ENCODE results near the gene PCDH9. TPM values are rescaled to one million over a fixed set of nuclear protein-coding genes. Genes with fewer than 3 reads are reported as not detected.

The PCDH9 gene
- total RNA-seq, 1 experiment from 2014 or later: 0.11 TPM

DNA sequence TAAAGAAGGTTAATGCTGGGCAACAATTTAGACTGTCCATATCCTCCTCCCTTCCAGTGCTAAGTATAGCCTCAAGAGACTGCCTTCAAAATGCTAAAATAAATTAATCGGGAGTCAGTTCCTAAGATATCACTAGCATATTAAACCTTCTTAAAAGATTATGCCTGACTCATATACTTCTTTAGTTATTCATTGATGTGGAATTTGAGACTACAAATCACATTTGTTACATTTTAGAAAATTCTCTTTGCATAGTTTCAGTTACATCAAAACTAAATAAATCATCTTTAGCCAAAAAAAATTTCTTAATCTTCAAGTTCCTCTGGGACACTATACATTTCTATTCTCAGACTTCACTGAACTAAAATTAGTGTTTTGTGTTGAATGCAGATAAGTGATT lies 769.1 kb downstream of the PCDH9 start:
- intact Hi-C loops (cut with micrococcal nuclease; ENCODE audit: unreplicated experiment): no loop called here
- Histone ChIP-seq H3K36me3 (ENCODE audit: control insufficient read depth, insufficient read depth, low read length) (no peaks in the 10 kb centered on the region), H3K4me1 (no peaks in the 10 kb centered on the region), H3K9me3 (no peaks in the 10 kb centered on the region), H3K4me3 (ENCODE audit: low read depth, low read length) (no peak overlapping the region), H3K27me3 (replicated peaks; ENCODE audit: control insufficient read depth, insufficient read depth, low read length) (no peaks in the 10 kb centered on the region)
- peaks cover 5% of the 10 kb centered on the region for H3K27me3 Mint-ChIP-seq (ENCODE audit: insufficient read depth, unreplicated experiment)
- ChIA-PET CTCF (no interaction called here), POLR2A (no interaction called here)
- no peaks in the 10 kb centered on the region for H3K4me1 Mint-ChIP-seq (ENCODE audit: low read depth, unreplicated experiment)
- no peaks in the 10 kb centered on the region for H3K36me3 Mint-ChIP-seq (ENCODE audit: insufficient read depth, unreplicated experiment)
- no peak overlapping the region for H3K4me3 Mint-ChIP-seq (ENCODE audit: unreplicated experiment)
- DNase-seq: no peak
- TF ChIP-seq, protein P1, sequence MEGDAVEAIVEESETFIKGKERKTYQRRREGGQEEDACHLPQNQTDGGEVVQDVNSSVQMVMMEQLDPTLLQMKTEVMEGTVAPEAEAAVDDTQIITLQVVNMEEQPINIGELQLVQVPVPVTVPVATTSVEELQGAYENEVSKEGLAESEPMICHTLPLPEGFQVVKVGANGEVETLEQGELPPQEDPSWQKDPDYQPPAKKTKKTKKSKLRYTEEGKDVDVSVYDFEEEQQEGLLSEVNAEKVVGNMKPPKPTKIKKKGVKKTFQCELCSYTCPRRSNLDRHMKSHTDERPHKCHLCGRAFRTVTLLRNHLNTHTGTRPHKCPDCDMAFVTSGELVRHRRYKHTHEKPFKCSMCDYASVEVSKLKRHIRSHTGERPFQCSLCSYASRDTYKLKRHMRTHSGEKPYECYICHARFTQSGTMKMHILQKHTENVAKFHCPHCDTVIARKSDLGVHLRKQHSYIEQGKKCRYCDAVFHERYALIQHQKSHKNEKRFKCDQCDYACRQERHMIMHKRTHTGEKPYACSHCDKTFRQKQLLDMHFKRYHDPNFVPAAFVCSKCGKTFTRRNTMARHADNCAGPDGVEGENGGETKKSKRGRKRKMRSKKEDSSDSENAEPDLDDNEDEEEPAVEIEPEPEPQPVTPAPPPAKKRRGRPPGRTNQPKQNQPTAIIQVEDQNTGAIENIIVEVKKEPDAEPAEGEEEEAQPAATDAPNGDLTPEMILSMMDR (IDR thresholded peaks at IDR 0.05; ENCODE audit: insufficient read depth in 1 of 2, low read depth in 1 of 2, low read length in 1 of 2, severe bottlenecking in 1 of 2, unreplicated experiment in 1 of 2): no peak
- no TSS peak for BruUV-seq (replicated peaks)
- H3K9me3 Mint-ChIP-seq (ENCODE audit: unreplicated experiment): no peaks in the 10 kb centered on the region
- no peak overlapping the region for H3K27ac Mint-ChIP-seq (ENCODE audit: unreplicated experiment)

DNA sequence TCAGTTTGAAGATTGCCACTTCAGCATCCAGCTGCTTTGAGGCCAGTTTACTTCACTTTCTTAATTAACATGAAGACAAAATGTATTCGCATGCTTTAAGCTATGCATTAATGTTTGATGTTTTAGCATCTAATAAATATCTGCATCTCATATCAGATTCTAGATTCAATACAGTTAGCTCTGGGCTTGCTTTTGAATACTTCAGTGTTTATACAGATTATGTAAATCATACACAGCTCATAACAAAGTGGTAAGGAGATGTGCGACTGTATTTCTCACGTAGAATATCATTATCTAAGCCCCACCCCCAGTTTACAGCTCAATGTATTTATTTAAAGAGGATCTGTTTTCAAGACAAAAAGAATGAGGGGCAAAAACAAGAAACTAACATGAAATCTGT lies 770.5 kb downstream of the PCDH9 start:
- Mint-ChIP-seq H3K27ac (ENCODE audit: unreplicated experiment) (no peak overlapping the region), H3K36me3 (ENCODE audit: insufficient read depth, unreplicated experiment) (no peaks in the 10 kb centered on the region), H3K4me3 (ENCODE audit: unreplicated experiment) (no peak overlapping the region), H3K27me3 (ENCODE audit: insufficient read depth, unreplicated experiment) (peaks cover 5% of the 10 kb centered on the region), H3K4me1 (ENCODE audit: low read depth, unreplicated experiment) (no peaks in the 10 kb centered on the region), H3K9me3 (ENCODE audit: unreplicated experiment) (no peaks in the 10 kb centered on the region)
- no TSS peak for BruUV-seq (replicated peaks)
- H3K27me3 ChIP-seq (replicated peaks; ENCODE audit: control insufficient read depth, insufficient read depth, low read length): no peaks in the 10 kb centered on the region
- no peaks in the 10 kb centered on the region for H3K36me3 ChIP-seq (ENCODE audit: control insufficient read depth, insufficient read depth, low read length)
- no peaks in the 10 kb centered on the region for H3K4me1 ChIP-seq
- intact Hi-C loops (cut with micrococcal nuclease; ENCODE audit: unreplicated experiment): no loop called here
- DNase-seq: no peak
- H3K9me3 ChIP-seq: no peaks in the 10 kb centered on the region
- no peak overlapping the region for H3K4me3 ChIP-seq (ENCODE audit: low read depth, low read length)
- ChIA-PET CTCF (no interaction called here), POLR2A (no interaction called here)
- TF ChIP-seq, protein P1 (IDR thresholded peaks at IDR 0.05; ENCODE audit: insufficient read depth in 1 of 2, low read depth in 1 of 2, low read length in 1 of 2, severe bottlenecking in 1 of 2, unreplicated experiment in 1 of 2): no peak

DNA sequence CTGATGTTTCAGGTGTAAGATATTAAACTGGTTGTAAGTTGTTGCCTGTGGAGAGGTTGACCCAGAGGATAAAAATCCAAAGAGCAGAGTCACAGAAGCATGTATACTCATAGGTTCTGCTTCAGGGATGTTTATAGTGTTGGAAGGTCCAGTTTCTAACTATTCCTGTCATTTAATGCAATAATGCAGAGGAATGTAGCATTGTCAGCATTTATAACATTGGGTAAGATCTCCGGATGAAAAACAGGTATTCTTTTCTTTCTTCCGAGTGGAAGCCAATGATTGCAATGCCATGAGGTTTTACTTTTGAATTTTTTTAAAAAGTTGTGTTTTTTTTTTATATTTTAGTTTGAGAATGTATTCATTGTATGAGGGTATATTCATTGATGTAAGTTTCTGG lies 771.0 kb downstream of the PCDH9 start:
- H3K27me3 Mint-ChIP-seq (ENCODE audit: insufficient read depth, unreplicated experiment): peaks cover 5% of the 10 kb centered on the region
- no peak overlapping the region for H3K27ac Mint-ChIP-seq (ENCODE audit: unreplicated experiment)
- H3K4me1 ChIP-seq: no peaks in the 10 kb centered on the region
- H3K4me3 Mint-ChIP-seq (ENCODE audit: unreplicated experiment): no peak overlapping the region
- no peaks in the 10 kb centered on the region for H3K9me3 Mint-ChIP-seq (ENCODE audit: unreplicated experiment)
- no peaks in the 10 kb centered on the region for H3K36me3 ChIP-seq (ENCODE audit: control insufficient read depth, insufficient read depth, low read length)
- BruUV-seq (replicated peaks): no TSS peak
- H3K4me1 Mint-ChIP-seq (ENCODE audit: low read depth, unreplicated experiment): no peaks in the 10 kb centered on the region
- DNase-seq: no peak
- POLR2A ChIA-PET: no interaction called here
- H3K36me3 Mint-ChIP-seq (ENCODE audit: insufficient read depth, unreplicated experiment): no peaks in the 10 kb centered on the region
- TF ChIP-seq, protein P1 (IDR thresholded peaks at IDR 0.05; ENCODE audit: insufficient read depth in 1 of 2, low read depth in 1 of 2, low read length in 1 of 2, severe bottlenecking in 1 of 2, unreplicated experiment in 1 of 2): no peak
- no peak overlapping the region for H3K4me3 ChIP-seq (ENCODE audit: low read depth, low read length)
- CTCF ChIA-PET: no interaction called here
- no peaks in the 10 kb centered on the region for H3K27me3 ChIP-seq (replicated peaks; ENCODE audit: control insufficient read depth, insufficient read depth, low read length)
- no peaks in the 10 kb centered on the region for H3K9me3 ChIP-seq
- intact Hi-C loops (cut with micrococcal nuclease; ENCODE audit: unreplicated experiment): no loop called here

All from Caco-2 (cell line).